Activated CD8-positive, alpha-beta memory T cell treated with anti-CD3 and anti-CD28 coated beads for 4 hours (primary cell): Measurements from ENCODE around the gene POLN.
A peak's percentile ranks its signal among the peaks of the same experiment; 100 is the strongest.
"Not testable (repeated sequence)": the region's sequence is repeated elsewhere in the genome, so short reads cannot be mapped to it uniquely, and the experiment has no call there.

Source experiments
- DNase-seq, 2 donors: peaks; one replicate each; pipeline ENCODE4 v3.0.0-alpha.2; 2020; ENCODE audit warnings: low read depth in 2 of 2

Gene POLN

DNA sequence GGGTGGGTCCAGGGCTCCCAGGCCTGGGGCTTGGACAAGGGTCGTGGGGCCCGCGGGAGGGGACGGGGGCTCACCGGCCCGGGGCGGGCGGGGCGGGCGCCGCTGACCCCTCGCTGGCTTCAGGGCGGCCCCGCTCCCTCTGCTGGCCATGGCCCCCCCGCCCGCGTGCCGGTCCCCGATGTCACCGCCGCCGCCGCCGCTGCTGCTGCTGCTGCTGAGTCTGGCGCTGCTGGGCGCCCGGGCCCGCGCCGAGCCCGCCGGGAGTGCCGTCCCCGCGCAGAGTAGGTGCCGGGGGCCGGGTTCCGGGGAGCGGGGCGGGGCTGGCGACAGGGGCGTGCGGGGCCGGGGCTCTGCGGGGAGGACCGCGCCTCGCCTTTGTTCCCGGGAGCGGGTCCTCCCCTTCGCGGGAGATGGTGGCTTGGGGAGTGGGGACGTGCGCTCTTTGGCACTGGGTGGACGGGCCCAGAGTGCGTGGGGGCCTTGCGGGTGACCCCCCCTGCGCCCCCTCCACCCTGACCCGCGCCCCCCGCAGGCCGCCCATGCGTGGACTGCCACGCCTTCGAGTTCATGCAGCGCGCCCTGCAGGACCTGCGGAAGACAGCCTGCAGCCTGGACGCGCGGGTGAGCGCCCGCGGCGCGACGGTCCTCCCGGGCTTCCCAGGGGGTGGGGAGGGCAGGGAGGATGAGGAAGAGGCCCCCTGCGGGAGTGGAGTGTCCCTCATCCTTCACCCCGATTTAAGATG lies 199.5 kb downstream of the POLN start:
- DNase-seq, result no peak

DNA sequence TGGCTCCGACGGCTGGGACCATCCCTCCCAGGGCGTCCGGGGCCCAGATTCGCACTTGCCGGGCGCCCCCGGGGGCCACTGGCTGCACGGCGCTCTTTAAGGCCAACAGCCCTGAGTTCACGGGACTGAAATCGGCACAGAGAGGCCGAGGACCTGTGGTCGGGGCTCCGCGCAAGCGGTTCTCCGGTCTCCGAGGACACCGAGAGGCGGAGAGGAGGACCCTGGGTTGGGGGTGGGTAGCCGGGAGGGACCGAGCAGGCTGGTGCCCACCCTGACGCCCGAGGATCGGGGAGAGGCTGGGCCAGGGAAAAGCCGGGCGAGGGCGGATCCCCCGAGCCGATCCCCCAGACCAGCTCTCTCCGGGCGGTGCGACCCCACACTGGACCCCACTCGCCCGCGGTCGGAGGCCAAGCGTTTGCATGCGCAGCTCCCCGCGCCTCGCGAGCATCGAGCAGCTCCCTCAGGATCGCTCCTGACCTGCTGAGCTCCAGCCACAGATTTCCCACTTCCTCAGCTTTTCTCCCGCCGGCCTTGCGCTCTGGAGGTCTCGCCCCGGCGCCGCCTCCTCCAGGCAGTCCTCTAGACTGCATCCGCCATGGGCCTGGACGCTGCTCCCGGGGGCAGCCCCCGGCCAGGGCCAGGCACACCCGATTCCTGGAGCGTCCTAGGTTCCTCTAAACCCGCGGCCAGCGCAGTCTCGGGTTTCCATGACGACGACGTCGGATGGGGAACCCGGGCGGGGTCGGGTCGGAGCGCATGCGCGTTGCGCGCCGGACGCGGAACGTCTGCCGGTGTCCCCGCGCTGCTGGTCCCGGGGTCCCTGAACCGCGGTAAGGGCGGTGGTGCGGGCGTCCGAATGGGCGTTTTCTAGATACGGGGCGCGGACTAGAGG lies 200.4 kb downstream of the POLN start:
- peak; percentile 70 to 73 for DNase-seq

DNA sequence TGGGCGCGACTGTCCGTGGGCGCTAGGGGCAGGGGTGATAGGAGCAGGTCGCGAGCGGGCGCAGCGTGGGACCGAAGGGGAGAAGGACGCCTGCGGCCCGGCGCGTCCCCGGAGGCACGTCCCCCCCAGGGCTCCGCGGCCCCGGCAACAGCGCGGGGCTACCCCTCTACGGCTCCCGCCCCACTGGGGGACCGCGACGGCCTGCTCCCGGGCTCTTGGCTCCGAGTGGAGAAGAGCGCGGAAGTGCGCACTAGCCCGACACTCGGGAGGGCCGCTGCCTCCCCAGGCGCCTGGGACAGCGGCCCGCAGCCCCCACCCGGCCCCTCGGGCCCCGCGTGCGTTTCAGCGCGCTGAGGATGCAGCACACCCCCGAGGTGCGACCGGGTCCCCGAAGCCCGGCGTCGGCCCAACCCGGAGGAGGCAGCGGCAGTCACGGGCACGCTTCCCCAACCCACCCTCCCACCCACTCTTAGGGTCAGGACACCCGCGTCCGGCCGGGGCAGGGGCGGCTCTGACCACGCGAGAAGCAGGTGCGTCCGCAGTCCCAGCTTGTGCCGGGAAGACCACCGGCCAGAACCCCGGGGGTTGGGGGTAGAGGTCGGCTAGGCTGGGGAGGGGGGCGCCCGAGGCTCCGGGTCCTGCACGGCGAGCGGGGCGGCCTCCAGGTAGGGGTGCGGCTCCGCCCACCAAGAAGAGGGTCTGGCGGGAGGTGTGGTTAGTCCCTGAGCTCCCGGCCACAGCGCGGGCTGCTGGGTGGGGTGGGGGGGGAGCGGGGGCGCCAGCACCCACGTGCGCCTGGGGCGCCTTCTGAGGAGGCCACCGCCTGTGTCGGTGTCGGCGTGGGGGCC lies 201.3 kb downstream of the POLN start:
- DNase-seq, result no peak

DNA sequence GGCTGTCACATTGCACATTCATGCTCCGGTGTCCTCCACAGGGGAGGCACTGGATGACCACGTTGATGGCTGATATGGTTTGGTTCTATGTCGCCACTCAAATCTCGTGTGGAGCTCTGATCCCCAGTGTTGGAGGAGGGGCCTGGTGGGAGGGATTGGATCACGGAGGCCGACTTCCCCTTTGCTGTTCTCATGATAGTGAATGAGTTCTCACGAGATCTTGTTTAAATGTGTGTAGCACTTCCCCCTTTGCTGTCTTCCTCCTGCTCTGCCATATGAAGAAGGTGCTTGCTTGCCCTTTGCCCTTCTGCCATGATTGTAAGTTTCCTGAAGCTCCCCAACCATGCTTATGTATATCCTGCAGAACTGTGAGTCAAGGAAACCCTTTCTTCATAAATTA lies 205.1 kb downstream of the POLN start:
- no peak for DNase-seq

DNA sequence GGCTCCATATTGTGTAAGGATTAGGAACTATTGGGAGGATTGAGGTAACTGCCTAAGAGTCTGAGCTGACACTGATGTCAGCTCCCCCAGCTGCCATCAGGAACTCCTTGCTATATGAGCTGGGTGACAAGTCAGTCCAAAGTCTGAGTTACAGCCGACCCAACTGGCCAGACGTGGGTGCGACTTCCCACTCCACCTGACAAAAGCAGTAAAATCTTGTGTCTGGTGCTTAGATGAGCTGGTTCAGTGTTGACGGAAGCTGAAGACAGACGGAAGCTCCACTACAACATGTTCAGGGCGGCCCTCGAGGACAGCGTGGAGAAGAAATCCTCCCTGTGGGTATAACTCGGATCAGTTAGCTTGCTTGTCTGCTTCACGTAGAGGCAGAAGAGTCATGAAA lies 205.6 kb downstream of the POLN start:
- no peak for DNase-seq

DNA sequence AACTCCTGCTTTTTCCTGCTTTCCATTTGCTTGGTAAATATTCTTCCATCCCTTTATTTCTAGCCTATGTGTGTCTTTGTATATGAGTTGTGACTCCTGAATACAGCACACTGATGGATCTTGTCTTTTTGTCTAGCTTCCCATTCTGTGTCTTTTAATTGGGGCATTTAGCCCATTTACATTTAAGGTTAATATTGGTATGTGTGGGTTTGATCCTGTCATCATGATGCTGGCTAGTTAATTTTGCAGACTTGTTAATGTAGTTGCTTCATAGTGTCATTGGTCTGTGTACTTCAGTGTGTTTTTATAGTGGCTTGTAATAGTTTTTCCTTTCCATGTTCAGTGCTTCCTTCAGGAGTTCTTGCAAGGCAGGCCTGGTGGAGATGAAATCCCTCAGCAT lies 210.8 kb downstream of the POLN start:
- not testable (repeated sequence) for DNase-seq

DNA sequence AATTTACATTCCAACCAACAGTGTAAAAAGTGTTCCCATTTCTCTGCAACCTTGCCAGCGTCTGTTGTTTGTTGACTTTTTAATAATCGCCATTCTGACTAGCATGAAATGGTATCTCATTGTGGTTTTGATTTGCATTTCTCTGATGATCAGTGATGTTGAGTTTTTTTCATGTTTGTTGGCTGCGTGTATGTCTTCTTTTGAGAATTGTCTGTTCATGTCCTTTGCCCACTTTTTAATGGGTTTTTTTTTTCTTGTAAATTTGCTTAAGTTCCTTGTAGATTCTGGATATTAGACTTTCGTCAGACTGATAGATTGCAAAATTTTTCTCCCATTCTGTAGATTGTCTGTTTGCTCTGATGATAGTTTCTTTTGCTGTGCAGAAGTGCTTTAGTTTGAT lies 214.8 kb downstream of the POLN start:
- DNase-seq, result not testable (repeated sequence)

DNA sequence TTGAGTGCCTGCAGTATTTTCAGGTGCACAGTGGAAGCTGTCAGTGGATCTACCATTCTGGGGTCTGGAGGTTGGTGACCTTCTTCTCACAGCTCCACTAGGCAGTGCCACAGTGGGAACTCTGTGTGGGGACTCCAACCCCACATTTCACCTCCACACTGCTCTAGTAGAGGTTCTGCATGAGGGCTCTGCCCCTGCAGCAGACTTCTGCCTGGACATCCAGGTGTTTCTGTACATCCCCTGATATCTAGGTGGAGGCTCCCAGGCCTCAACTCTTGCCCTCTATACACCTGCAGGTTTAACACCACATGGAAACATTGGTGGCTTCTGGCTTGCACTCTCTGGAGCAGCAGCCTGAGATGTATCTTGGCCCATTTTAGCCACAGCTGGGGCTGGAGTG lies 216.1 kb downstream of the POLN start:
- no peak for DNase-seq

DNA sequence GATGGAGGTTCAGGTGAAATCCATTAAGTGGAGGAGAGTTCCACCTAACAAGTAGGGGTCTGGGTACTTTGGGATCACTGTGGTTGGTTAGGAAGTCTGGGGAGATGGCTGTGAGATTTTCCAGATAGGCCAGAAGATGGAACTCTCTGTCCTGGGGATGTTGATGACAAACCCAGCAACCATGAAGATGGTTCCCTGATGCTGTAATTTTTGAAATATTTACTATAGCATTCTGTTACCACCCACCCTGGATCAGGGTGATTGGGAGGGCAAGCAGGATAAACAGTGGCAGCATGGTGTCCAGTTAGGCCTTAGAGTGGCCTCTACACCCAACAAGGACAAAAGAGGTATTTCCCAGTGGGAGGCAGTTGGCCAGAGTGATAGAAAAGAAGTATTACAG lies 217.2 kb downstream of the POLN start:
- DNase-seq, result no peak
